NCI-H2171 (cell line): ENCODE data around the gene SLCO2B1.
A peak's percentile ranks its signal among the peaks of the same experiment; 100 is the strongest.

Experiments used
- DNase-seq: peaks from one replicate; lab custom pipeline; 2025; lab: John Stamatoyannopoulos, UW

The SLCO2B1 gene

DNA sequence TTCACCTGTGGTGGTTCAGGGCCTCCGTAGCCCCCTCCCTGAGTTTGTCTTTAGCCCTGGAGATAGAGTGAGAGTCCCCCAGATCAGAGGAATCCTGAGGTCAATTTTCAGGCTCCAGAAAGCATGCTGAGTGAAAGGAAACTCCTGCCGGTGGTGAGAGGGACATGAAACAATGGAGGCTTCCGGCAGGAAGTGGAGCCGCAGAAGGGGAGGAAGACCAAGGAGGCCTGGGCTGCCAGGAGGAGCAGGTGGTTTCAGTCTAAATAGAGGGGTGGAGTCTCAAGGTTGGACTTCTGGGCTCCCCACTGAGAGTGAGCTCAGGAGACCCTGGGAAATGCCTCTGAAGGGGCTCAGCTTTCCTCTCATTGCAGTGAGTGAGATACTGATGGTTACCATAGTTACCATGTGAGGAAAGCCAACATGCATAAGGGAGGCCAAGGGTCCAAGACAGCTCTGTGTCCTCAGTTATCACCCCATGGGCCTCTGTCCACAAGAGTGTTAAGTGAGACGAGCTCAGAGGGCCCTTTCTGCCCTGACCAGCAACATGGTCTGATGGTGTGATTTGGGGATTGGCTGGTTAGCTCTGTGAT, 10.7 kb downstream of the SLCO2B1 start:
- DNase-seq = no peak

DNA sequence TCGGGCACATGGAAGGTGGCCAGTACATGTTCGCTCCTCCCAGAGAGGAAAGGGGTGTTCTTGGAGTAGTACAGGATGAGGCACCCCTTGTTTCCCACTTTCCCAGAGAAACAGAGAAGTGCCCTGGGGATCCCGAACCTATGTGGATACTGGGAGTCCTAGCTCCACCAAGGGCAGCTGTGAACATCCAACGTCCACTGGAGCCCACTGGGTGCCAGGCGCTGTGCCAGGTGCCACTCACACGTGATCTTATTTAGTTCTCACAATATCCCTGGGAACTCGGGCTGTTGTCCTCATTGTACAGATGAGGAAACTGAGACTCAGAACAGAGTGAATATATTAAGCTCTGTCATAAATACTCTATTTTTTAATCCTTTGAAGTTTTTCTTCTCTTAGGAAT, 12.0 kb downstream of the SLCO2B1 start:
- DNase-seq = no peak

- DNase-seq = no peak
These were observed 13.3 kb downstream of the SLCO2B1 start for GRCh38 chr11:75163921-75164849.

- no peak for DNase-seq
These were observed 14.8 kb downstream of the SLCO2B1 start for GRCh38 chr11:75165721-75166120.

DNA sequence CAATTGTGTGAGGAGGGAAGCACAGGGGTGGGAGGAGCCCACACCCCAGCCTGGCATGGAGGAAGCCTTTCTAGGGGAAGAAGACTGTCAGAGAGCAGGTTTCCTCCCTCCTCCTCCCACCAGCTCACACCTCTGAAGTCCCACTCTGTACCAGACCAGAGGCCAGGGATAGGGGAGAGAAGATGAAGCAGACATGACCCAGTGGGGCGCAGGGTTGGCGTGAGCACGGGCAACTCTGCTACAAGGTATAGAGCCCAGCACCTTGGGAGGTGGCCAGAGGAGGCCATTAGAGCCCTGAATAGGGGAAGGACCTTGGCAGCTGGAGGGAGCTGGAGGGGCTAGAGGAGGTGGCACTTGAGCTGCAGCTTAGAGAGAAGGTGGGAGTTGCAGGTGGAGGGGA, 15.9 kb downstream of the SLCO2B1 start:
- no peak for DNase-seq

DNA sequence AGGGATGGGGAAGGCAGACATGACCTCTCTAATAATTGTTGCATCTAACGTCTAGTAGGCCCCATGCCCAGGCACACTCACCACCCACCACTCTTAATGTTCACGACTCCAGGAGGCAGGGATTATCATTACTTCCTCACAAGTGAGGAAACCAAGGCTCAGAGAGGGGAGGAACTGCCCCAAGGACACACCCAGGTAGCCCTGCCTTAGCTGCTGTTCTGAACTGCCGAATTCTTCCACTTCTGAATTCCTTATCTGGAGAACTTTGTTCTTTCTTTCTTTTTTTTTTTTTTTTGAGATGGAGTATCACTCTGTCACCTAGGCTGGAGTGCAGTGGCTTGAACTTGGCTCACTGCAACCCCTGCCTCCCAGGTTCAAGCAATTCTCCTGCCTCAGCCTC, 16.7 kb downstream of the SLCO2B1 start:
- no peak for DNase-seq

- DNase-seq = no peak
These were observed 18.4 kb downstream of the SLCO2B1 start for GRCh38 chr11:75169101-75169885.

DNA sequence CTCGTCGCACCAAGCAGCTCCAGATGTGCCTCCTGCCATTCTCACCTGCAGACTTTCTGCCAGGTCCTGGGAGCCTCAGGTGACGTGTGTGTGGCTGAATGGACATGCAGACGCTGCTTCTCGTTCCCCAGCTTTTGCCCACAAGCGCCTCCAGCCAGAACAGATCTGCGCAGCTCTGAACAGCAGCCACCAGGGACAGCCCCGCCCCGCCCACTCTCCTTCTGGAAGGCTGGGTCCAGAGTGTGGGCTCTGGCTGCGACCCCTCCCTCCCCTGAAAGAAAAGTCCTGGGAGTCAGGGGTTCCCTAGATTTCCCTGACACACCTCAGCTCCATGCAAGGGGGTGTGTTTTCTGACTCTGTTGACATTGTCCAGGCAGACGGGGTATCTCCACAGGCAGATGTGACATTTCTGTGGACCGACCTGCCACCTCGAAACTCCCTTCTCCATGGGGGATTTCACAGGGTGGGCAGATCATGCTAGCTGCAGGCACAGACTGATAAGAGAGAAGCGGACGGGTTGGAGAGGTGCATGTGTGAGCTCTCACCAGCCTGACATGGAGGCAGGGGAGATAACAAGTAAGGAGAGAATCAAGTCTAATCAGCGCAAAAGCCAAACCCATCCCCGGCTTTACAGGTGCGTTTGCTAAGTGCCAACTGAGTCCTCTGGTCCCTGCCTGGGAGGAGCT, 19.8 kb downstream of the SLCO2B1 start:
- DNase-seq = no peak

GRCh38 chr11:75173336-75173735, 22.4 kb downstream of the SLCO2B1 start:
- DNase-seq = no peak

DNA sequence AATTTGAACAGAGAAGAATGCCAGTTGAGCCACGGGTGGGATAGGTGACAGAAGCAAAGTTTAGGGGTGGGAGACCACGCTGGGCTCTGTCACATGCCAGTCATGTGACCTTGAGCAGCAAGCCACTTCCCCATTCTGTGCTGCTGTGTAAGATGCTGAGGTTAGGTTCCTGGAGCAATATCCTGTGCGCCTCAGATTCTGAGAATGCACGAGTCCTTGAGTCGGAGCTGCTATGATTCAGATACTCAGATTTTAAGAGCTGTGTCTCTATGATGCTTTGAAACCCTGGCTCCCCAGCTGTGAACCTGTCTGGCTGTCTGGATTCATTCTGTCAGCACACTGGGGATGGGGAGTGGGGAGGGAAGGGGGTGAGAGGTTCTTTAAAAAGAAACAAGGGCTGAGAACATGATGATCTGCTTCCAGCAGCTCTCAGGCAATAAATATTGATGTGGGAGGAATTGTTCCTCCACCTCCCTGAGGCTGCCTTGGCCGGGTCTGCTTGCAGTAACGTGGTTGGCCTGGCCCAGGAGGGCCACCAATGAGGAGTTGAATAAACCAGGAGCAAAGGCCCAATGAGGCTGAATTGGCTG, 24.0 kb downstream of the SLCO2B1 start:
- DNase-seq = no peak

- no peak for DNase-seq
These were observed 31.8 kb downstream of the SLCO2B1 start for GRCh38 chr11:75182664-75183063.

- DNase-seq = no peak
These were observed 33.1 kb downstream of the SLCO2B1 start for GRCh38 chr11:75184051-75184450.

GRCh38 chr11:75184757-75185425, 34.0 kb downstream of the SLCO2B1 start:
- no peak for DNase-seq

- no peak for DNase-seq
These were observed 35.0 kb downstream of the SLCO2B1 start for GRCh38 chr11:75185866-75186265.

DNA sequence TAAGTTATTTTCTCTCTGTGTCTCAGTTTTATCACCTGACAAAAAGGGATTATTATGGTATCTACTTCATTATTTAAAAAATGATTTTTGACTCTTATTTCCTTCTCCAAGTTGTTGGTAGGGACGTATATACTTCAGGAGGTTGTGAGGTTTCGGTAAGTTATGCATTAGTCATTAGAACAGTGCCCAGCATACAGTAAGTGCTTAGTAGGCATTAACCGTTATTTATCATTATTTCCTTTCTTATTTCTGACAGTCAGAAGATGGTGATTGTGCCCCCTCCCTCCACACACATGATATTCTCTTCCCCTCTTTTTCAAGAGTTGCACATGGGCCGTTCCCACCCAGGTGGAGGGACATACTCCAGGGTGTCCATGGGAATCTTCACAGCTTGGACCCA, 36.1 kb downstream of the SLCO2B1 start:
- DNase-seq = no peak

- no peak for DNase-seq
These were observed 37.8 kb downstream of the SLCO2B1 start for GRCh38 chr11:75188671-75189070.

DNA sequence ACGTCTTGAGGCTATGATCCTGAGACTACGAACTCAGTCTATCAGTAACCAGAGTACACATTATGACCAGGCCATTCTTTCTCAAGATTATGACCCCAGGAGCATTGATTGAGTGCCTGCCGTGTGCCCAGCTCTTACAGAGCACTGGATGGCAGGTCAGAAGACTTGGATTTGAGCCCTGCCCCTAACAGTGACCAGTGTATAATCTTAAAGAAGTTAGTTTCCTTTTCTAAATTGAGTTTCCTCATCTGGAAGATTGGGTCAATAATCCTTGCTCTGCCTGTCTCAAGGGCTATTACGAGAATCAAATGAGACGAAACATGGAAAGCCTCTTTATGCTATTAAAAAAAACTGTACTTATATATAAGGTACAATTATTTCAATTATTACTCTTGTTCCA, 38.2 kb downstream of the SLCO2B1 start:
- no peak for DNase-seq

DNA sequence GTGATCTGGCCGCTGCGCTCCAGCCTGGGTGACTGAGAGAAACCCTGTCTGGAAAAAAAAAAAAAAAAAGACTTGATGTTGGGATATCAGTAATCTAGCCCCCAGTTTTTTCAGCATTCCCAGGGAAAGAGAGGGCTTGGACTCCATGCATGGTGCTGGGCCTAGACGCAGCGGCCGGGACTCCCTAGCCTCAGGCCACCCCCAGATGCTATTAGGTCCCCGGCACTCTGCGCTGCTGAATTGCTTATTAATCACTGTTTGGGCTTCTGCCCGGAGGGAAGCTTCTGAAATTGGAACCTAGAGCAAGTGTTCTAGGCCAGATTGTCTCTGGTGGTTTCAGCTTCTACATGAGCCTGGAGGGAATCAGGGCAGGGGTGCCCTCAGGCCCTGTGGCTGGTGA, 39.0 kb downstream of the SLCO2B1 start:
- DNase-seq = no peak

- no peak for DNase-seq
These were observed 39.9 kb downstream of the SLCO2B1 start for GRCh38 chr11:75190652-75191329.

- peak; percentile 36 for DNase-seq
These were observed 40.4 kb downstream of the SLCO2B1 start for GRCh38 chr11:75191330-75191717.

- DNase-seq = no peak
These were observed 42.4 kb downstream of the SLCO2B1 start for GRCh38 chr11:75193271-75193670.
